ENCODE results near the gene HES5. TPM values are rescaled to one million over a fixed set of nuclear protein-coding genes. Genes with fewer than 3 reads are reported as not detected.

HES5 gene
- total RNA-seq, 1 experiment from 2014 or later = not detected

GRCh38 chr1:2527556-2527860, 2.6 kb downstream of the HES5 start:
- no CpG with 5 or more reads among the region's 4 CpGs for WGBS (ENCODE audit: extremely low coverage, insufficient read length, low lambda C conversion rate)
- peaks cover 2% of the 10 kb centered on the region; the same call in 1 of the 2 replicates for H3K4me1 ChIP-seq (ENCODE audit: insufficient read depth, low read length)
- no peak overlapping the region for H3K56ac ChIP-seq (ENCODE audit: insufficient read length, low read depth, low read length)
- no peak overlapping the region for H3K4me2 ChIP-seq (ENCODE audit: insufficient read depth, insufficient read length, low read length)
- no peak overlapping the region for H3K23ac ChIP-seq (ENCODE audit: insufficient read length, low read depth, low read length)
- Mint-ChIP-seq H3K4me3 (0 out of 5 replicates have a peak overlapping the region, but pooled peaks of 1 of the 2 experiments have one; percentile 69), H3K9me3 (no peaks in the 10 kb centered on the region; a peak in 2 of 5 replicates), H3K36me3 (ENCODE audit: insufficient read depth in 1 of 3, low read depth in 3 of 3) (peaks cover 4 to 6% (median 4%) of the 10 kb centered on the region in 3 experiments; a peak in 6 of 7 replicates), H3K27me3 (ENCODE audit: low read depth) (peaks cover 56% of the 10 kb centered on the region), H3K27ac (no peak overlapping the region), H3K4me1 (peaks cover 25 to 29% of the 10 kb centered on the region in 2 experiments)
- peaks cover 25% of the 10 kb centered on the region; the same call in 1 of the 2 replicates for H3K79me2 ChIP-seq (ENCODE audit: insufficient read depth, low read length)
- no peak overlapping the region for H2BK20ac ChIP-seq (ENCODE audit: low read depth, low read length, poor library complexity, severe bottlenecking)
- H2AFZ ChIP-seq (ENCODE audit: low read length) = no peak overlapping the region
- H3K27ac ChIP-seq (ENCODE audit: insufficient read length, low read depth, low read length) = no peak overlapping the region
- H2BK12ac ChIP-seq (ENCODE audit: insufficient read length, low read depth, low read length) = no peak overlapping the region
- H3T11ph ChIP-seq (ENCODE audit: low read length) = no peak overlapping the region
- H4K20me1 ChIP-seq (ENCODE audit: control insufficient read depth, insufficient read depth, insufficient read length) = no peaks in the 10 kb centered on the region
- H3K18ac ChIP-seq (ENCODE audit: insufficient read length, low read depth, low read length) = no peak overlapping the region
- H3K14ac ChIP-seq (ENCODE audit: insufficient read depth, low read length) = no peak overlapping the region
- no peak for TF ChIP-seq CTCF (conservative IDR thresholded peaks at IDR 0.05)
- H3K27me3 ChIP-seq (ENCODE audit: insufficient read depth, low read length) = peaks cover 36% of the 10 kb centered on the region; the same call in 1 of the 2 replicates
- H4K8ac ChIP-seq (replicated peaks; ENCODE audit: insufficient read length, low read depth, low read length) = no peak overlapping the region
- peaks cover 16% of the 10 kb centered on the region for H3K79me1 ChIP-seq (ENCODE audit: insufficient read depth, low read depth, low read length, poor library complexity, severe bottlenecking)
- H2BK15ac ChIP-seq (ENCODE audit: low read depth, low read length) = no peak overlapping the region
- peaks cover 11% of the 10 kb centered on the region for H3K23me2 ChIP-seq (ENCODE audit: insufficient read length, low read depth, low read length, poor library complexity, severe bottlenecking)
- DNase-seq = no peak
- no peak overlapping the region for H3K9ac ChIP-seq (ENCODE audit: extremely low read depth, insufficient read length, low read length)
- H2BK120ac ChIP-seq (ENCODE audit: low read depth, low read length, poor library complexity, severe bottlenecking) = no peak overlapping the region
- no peak overlapping the region for H2BK5ac ChIP-seq (ENCODE audit: insufficient read length, low read length)
- H3K9me3 ChIP-seq (ENCODE audit: control insufficient read depth, low read depth, low read length) = no peaks in the 10 kb centered on the region
- H4K5ac ChIP-seq (ENCODE audit: insufficient read length, low read depth, low read length) = no peak overlapping the region
- no peak overlapping the region for H4K91ac ChIP-seq (ENCODE audit: insufficient read length, low read depth, low read length)
- no peak overlapping the region for H2AK5ac ChIP-seq (ENCODE audit: insufficient read length, low read length)
- H3K4ac ChIP-seq (ENCODE audit: low read depth, low read length) = no peak overlapping the region
